Activated CD4-positive, alpha-beta memory T cell treated with anti-CD3 and anti-CD28 coated beads, Interleukin-2, amount 10 ng/mL, durations not matched to agents 7 days and 5 days (primary cell): ENCODE results near the gene POU3F1. TPM values are rescaled to one million over a fixed set of nuclear protein-coding genes. Genes with fewer than 3 reads are reported as not detected.
A peak's percentile ranks its signal among the peaks of the same experiment; 100 is the strongest.

ENCODE experiments used
- CTCF ChIA-PET: fragments of 350-600 bp; sonication (Branson Sonifier 250); formaldehyde crosslinking; loops from one replicate; lab custom pipeline; 2021; ENCODE audit warnings: antibody characterized with exemption, inconsistent platforms; lab: Charles Lee
- POLR2A ChIA-PET: fragments of 350-600 bp; sonication (Branson Sonifier 250); formaldehyde crosslinking; loops from one replicate; lab custom pipeline; 2021; ENCODE audit warnings: antibody characterized with exemption; lab: Charles Lee
- DNase-seq: peaks from one replicate; pipeline ENCODE4 v3.0.0-alpha.2; 2020
- H3K27ac Mint-ChIP-seq: one replicate; pipeline ENCODE4 v1.8.0; 2021; ENCODE audit warnings: mild to moderate bottlenecking, mixed read lengths
- H3K27me3 Mint-ChIP-seq: one replicate; pipeline ENCODE4 v1.8.0; 2021; ENCODE audit warnings: mixed read lengths
- H3K36me3 Mint-ChIP-seq: one replicate; pipeline ENCODE4 v1.8.0; 2021; ENCODE audit warnings: low read depth, mixed read lengths
- H3K4me1 Mint-ChIP-seq: one replicate; pipeline ENCODE4 v1.8.0; 2021; ENCODE audit warnings: mixed read lengths
- H3K4me3 Mint-ChIP-seq: one replicate; pipeline ENCODE4 v1.8.0; 2021; ENCODE audit warnings: mild to moderate bottlenecking, mixed read lengths
- H3K9me3 Mint-ChIP-seq: one replicate; pipeline ENCODE4 v1.8.0; 2021; ENCODE audit warnings: mixed read lengths
- total RNA-seq, 2 experiments: library from RNA; stranded (reverse); gene quantifications; one replicate each; pipeline ENCODE4 v1.2.3, GENCODE V29; 2021

POU3F1 gene
- total RNA-seq, 2 experiments from 2014 or later: not detected

DNA sequence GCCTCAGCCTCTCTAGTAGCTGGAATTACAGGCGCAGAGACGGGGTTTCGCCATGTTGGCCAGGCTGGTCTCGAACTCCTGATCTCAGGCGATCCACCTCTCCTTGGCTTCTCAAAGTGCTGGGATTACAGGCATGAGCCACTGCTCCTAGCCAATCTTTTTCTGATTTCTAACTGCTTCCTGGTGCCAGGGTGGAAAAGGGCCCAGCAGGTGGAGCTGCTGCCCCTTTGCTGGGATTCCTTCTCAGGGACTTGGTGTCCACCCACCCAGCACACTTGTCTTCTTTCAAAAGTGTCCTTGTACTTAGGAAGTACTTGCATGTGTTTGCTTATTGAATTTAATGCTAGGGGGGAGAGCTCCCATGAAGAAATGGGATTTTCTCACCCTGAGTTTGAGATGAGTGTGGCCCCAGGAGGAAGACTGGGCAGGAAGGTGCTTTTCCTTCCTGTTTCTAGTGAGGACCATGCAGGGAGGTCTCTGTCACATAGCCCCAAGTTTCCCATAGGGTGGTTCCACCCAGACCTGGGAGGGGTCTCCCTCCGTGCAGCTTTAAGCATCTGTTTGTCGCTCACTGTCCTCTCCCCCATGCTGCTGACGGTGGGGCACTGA, 19.9 kb downstream of the POU3F1 start:
- Mint-ChIP-seq H3K4me1 (peaks cover 55% of the 10 kb centered on the region), H3K27me3 (no peaks in the 10 kb centered on the region), H3K36me3 (peaks cover 23% of the 10 kb centered on the region), H3K27ac (no peak overlapping the region), H3K4me3 (no peak overlapping the region), H3K9me3 (no peaks in the 10 kb centered on the region)
- DNase-seq: peak; percentile 54
- POLR2A ChIA-PET: interaction anchor here (1.2 to 2.6 kb wide), 5 partner anchors 8 to 37 kb away, joined by 3 to 12 read pairs (median 5); partner anchors contain the start of genes POU3F1, SF3A3 and UTP11
- CTCF ChIA-PET: interaction anchor here (0.7 to 3.9 kb wide), 7 partner anchors 8 to 809 kb away, joined by 3 to 29 read pairs (median 3); no protein-coding TSS in a partner anchor

DNA sequence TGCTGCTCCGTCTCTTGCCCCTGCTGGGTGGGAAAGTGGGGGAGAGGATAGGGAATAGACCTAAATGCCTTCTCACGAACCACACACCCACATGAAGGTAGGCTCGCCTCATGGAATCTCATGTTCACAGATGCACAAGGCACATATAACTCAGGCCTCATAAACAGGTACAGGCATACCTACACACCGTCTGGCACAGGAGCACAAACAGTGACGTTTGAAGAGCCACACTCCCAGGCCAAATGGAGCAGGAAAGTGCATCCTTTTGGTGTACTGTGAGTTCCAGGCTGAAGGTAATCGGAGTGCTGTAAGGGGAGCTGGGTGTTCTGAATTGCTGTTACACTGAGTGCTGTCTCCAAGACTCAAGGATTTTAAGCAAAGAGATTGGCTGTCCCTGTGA, 20.9 kb downstream of the POU3F1 start:
- Mint-ChIP-seq H3K9me3 (no peaks in the 10 kb centered on the region), H3K36me3 (peaks cover 25% of the 10 kb centered on the region), H3K4me3 (no peak overlapping the region), H3K27me3 (no peaks in the 10 kb centered on the region), H3K27ac (no peak overlapping the region), H3K4me1 (peaks cover 47% of the 10 kb centered on the region)
- POLR2A ChIA-PET: interaction anchor here (1.4 to 2.6 kb wide), 3 partner anchors 9 to 21 kb away, joined by 5 to 12 read pairs (median 5); partner anchors contain the start of genes POU3F1 and UTP11
- CTCF ChIA-PET: interaction anchor here (0.9 to 1.5 kb wide), 3 partner anchors 8 to 85 kb away, joined by 3 to 4 read pairs (median 4); no protein-coding TSS in a partner anchor
- DNase-seq: no peak

DNA sequence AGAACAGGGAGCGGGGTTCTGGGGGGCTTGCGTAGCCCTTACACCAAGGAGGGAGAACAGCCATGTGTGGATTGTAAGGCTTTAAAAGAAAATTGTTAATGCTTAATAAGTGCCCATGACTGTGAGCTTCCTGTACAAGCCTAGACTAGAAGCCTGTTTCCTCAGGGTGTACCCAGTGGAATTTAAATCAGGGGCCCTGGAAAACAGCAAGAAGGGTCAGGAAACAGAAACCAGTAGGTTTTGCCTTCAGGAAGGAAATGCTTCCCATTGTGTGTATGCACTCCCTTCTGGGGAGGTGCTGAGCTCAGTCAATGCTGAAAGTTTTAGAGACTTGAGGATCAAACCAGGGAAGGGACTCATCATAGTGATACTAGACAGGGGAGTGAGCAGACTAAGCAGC, 21.4 kb downstream of the POU3F1 start:
- POLR2A ChIA-PET: interaction anchor here (0.8 to 2.6 kb wide), 3 partner anchors 9 to 16 kb away, joined by 3 to 12 read pairs (median 5); partner anchors contain the start of gene UTP11
- Mint-ChIP-seq H3K36me3 (peaks cover 29% of the 10 kb centered on the region), H3K27me3 (no peaks in the 10 kb centered on the region), H3K4me1 (peaks cover 44% of the 10 kb centered on the region), H3K4me3 (no peak overlapping the region), H3K9me3 (no peaks in the 10 kb centered on the region), H3K27ac (no peak overlapping the region)
- CTCF ChIA-PET: interaction anchor here (1.3 to 1.5 kb wide), 2 partner anchors 46 to 85 kb away, joined by 3 to 4 read pairs; no protein-coding TSS in a partner anchor
- DNase-seq: no peak

DNA sequence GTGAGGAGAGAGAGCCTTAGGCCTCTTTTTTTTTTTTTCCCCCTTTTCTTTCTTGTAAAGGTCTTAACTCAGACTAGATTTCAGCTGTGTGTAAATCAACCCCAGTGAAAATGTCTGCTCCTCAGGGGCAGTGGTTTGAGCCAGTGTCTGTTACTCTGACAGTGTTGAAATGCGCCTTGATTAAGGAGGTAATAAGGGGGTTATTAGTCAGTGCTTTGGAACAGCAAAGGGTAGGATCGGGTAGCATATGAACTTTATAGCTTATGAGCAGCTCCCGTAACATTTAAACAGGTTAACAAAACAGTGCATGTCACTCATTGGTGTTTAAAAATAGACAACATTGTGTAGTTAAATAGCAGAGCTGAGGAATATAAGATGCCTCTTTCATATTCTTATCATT, 23.8 kb downstream of the POU3F1 start:
- Mint-ChIP-seq H3K27ac (no peak overlapping the region), H3K4me3 (no peak overlapping the region), H3K4me1 (peaks cover 27% of the 10 kb centered on the region), H3K27me3 (no peaks in the 10 kb centered on the region), H3K9me3 (no peaks in the 10 kb centered on the region), H3K36me3 (peaks cover 44% of the 10 kb centered on the region)
- ChIA-PET CTCF (interaction anchor here (0.8 kb wide), 1 partner anchor 9 kb away, joined by 3 read pairs; no protein-coding TSS in a partner anchor), POLR2A (no interaction called here)
- no peak for DNase-seq

DNA sequence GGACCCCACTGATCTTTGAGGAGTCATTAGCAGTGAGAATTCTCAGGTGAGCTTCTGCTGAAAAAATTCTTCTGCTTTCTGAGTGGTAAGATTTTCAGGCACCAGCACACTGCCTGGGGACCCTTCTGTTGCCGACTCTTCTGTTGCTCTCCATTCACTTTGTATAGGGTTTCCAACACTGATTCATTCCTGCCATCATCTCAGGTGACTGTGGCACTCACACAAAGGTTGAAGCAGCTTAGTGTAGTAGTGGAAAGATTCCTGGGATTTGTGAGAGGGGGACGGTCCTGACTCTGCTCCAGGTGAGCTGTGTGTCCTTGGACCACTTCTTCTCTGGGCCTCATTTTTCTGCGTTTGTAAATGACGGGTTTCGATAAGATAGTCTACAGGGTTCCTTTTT, 24.6 kb downstream of the POU3F1 start:
- H3K4me3 Mint-ChIP-seq: no peak overlapping the region
- no peak for DNase-seq
- peaks cover 18% of the 10 kb centered on the region for H3K4me1 Mint-ChIP-seq
- no peaks in the 10 kb centered on the region for H3K9me3 Mint-ChIP-seq
- ChIA-PET CTCF (no interaction called here), POLR2A (no interaction called here)
- H3K27me3 Mint-ChIP-seq: no peaks in the 10 kb centered on the region
- no peak overlapping the region for H3K27ac Mint-ChIP-seq
- H3K36me3 Mint-ChIP-seq: peaks cover 47% of the 10 kb centered on the region

DNA sequence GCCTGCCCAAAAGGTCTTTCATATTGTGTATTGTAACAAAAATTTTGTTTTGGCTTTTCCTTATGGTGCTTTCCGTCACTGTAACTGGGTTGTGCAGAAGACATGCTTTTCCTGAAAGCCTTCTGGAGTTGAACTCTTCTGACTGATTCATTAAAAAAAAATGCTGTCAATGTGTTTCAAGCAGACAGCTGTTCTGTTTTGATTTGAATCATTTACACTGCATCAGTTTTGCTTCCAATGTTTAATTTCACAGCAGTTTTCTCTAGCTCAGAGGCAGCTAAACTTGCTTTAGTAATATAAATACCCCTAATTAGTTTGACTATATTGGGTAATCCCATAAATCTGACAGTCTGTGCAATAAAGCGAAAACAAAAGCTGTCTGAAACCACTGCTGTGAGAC, 26.2 kb downstream of the POU3F1 start:
- H3K4me3 Mint-ChIP-seq: no peak overlapping the region
- H3K36me3 Mint-ChIP-seq: peaks cover 55% of the 10 kb centered on the region
- H3K4me1 Mint-ChIP-seq: peaks cover 14% of the 10 kb centered on the region
- POLR2A ChIA-PET: interaction anchor here (1.2 kb wide), 1 partner anchor 10 kb away, joined by 3 read pairs; no protein-coding TSS in a partner anchor
- H3K9me3 Mint-ChIP-seq: no peaks in the 10 kb centered on the region
- no peak for DNase-seq
- H3K27ac Mint-ChIP-seq: no peak overlapping the region
- CTCF ChIA-PET: interaction anchor here (0.8 to 6.0 kb wide), 4 partner anchors 11 to 214 kb away, joined by 6 to 39 read pairs (median 9); partner anchors contain the start of genes C1orf122 and SF3A3
- no peaks in the 10 kb centered on the region for H3K27me3 Mint-ChIP-seq

DNA sequence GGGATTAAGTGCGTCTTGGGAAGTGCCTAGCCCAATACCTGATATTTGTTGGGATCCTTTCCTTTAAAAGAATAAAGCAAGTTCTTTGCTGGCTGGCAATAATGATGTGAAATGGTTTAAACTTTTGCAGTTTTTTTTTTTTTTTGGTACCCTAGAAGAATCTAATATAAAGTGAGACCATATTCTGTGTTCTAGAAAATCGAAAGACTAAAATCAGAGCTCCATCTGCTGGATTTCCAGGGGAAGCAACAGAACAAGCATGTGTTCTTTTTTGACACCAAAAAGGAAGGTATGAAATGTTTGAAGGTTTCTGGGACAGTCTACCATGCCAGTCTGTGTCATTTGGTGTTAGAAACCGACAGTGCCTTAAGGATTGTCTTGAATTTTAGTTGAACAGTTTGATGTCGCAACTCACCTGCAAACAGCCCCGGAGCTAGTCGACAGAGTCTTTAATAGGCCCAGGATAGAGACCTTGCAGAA, 27.7 kb downstream of the POU3F1 start:
- ChIA-PET CTCF (interaction anchor here (0.6 to 6.0 kb wide), 12 partner anchors 9 to 1333 kb away, joined by 3 to 39 read pairs (median 6); partner anchors contain the start of genes MTF1 and SF3A3), POLR2A (interaction anchor here (0.6 to 1.8 kb wide), 4 partner anchors 9 to 48 kb away, joined by 3 to 9 read pairs (median 4); no protein-coding TSS in a partner anchor)
- H3K9me3 Mint-ChIP-seq: no peaks in the 10 kb centered on the region
- no peaks in the 10 kb centered on the region for H3K27me3 Mint-ChIP-seq
- no peak for DNase-seq
- H3K4me1 Mint-ChIP-seq: peaks cover 24% of the 10 kb centered on the region
- no peak overlapping the region for H3K27ac Mint-ChIP-seq
- peaks cover 53% of the 10 kb centered on the region for H3K36me3 Mint-ChIP-seq
- H3K4me3 Mint-ChIP-seq: no peak overlapping the region

DNA sequence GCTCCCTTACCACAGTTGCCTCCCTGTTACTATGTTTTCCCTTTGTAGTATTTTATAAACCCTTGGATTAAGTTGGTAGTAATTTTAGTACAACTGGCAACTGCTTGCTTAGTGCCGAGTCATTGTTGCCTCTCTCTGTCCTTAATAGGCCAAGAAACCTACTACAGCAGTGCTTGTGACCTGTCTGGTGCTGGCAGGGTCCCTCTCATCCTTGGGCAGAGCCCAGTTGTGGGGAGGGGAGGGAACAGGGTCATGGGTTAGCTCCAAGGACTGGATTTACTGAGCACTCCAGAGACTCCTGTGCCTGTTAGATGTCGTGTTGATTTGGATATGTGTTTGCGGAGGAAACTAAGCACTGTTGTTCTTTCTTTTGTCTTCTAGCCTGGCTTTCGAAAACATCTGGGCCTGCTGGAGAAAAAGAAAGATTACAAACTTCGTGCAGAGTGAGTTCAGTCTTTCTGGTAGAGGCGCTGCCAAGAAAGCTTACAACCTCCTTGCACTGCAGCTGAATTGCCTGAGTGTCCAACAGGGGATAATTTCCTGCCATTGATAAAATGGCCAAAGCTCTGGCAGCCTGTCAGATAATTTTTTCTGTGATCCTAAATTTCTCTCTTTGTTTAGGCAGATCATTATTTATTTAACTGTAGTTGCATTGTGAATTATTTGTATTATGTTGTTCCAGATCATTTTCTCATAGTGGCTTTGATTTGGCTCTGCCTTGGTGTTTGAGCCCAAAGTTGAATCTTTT, 30.4 kb downstream of the POU3F1 start:
- peaks cover 47% of the 10 kb centered on the region for H3K4me1 Mint-ChIP-seq
- CTCF ChIA-PET: interaction anchor here (6.0 kb wide), 1 partner anchor 26 kb away, joined by 39 read pairs; the partner anchor contains the start of gene SF3A3
- no peak overlapping the region for H3K4me3 Mint-ChIP-seq
- H3K9me3 Mint-ChIP-seq: no peaks in the 10 kb centered on the region
- no peaks in the 10 kb centered on the region for H3K27me3 Mint-ChIP-seq
- peak overlapping the region; percentile 15 for H3K27ac Mint-ChIP-seq
- POLR2A ChIA-PET: interaction anchor here (1.6 to 1.7 kb wide), 2 partner anchors 9 to 12 kb away, joined by 3 to 5 read pairs; no protein-coding TSS in a partner anchor
- no peak for DNase-seq
- H3K36me3 Mint-ChIP-seq: peaks cover 46% of the 10 kb centered on the region

DNA sequence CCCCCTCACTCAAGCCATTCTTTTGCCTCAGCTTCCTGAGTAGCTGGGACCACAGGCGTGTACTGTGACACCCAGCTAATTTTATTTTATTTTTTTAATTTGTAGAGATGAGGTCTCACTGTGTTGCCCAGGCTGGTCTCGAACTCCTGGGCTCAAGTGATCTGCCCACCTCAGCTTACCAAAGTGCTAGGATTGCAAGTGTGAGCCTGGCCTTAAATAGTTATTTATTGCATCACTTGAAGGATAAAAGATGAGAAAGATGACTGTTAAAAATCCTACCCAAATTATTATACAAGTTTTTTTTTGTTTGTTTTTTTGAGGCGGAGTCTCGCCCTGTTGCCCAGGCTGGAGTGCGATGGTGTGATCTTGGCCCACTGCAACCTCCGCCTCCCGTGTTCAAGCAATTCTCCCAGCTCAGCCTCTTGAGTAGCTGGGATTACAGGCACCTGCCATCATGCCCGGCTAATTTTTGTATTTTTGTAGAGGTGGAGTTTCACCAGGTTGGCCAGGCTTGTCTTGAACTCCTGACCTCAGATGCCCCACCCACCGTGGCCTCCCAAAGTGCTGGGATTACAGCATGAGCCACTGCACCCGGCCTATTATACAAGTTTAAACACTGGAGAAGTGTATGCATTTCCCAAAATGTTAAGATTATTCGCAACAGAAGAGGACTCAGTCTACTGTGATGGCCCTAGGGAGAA, 31.7 kb downstream of the POU3F1 start:
- CTCF ChIA-PET: interaction anchor here (0.8 to 6.0 kb wide), 5 partner anchors 8 to 120 kb away, joined by 3 to 39 read pairs (median 3); partner anchors contain the start of gene SF3A3
- POLR2A ChIA-PET: interaction anchor here (4.4 kb wide), 1 partner anchor 25 kb away, joined by 28 read pairs; the partner anchor contains the start of gene SF3A3
- H3K27ac Mint-ChIP-seq: no peak overlapping the region
- no peaks in the 10 kb centered on the region for H3K27me3 Mint-ChIP-seq
- peaks cover 54% of the 10 kb centered on the region for H3K4me1 Mint-ChIP-seq
- H3K9me3 Mint-ChIP-seq: no peaks in the 10 kb centered on the region
- no peak overlapping the region for H3K4me3 Mint-ChIP-seq
- no peak for DNase-seq
- H3K36me3 Mint-ChIP-seq: peaks cover 39% of the 10 kb centered on the region

DNA sequence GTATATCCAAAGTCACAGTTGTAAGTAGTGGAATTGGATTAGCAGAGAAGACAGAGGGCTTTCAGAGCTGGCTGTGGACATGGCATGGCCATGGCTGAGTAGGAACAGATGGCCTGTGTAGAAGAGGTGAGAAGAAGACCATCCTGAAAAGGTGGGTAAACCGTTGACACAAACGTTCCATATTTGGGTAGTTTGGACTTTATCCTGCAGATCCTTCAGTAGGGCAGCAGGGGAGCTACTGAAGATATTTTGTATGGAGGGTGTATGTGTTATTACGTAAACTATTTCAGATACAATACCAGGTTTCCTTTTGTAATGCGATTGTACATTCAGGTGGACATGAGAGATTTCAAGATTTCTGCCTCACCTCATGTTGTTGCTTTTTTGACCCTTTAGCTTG, 32.4 kb downstream of the POU3F1 start:
- Mint-ChIP-seq H3K4me1 (peaks cover 61% of the 10 kb centered on the region), H3K27me3 (no peaks in the 10 kb centered on the region), H3K4me3 (no peak overlapping the region), H3K36me3 (peaks cover 35% of the 10 kb centered on the region), H3K27ac (no peak overlapping the region), H3K9me3 (no peaks in the 10 kb centered on the region)
- ChIA-PET CTCF (interaction anchor here (0.8 to 4.4 kb wide), 4 partner anchors 9 to 119 kb away, joined by 3 to 35 read pairs (median 3); partner anchors contain the start of gene SF3A3), POLR2A (interaction anchor here (1.4 to 4.4 kb wide), 3 partner anchors 12 to 28 kb away, joined by 4 to 28 read pairs (median 12); partner anchors contain the start of gene SF3A3)
- DNase-seq: no peak

DNA sequence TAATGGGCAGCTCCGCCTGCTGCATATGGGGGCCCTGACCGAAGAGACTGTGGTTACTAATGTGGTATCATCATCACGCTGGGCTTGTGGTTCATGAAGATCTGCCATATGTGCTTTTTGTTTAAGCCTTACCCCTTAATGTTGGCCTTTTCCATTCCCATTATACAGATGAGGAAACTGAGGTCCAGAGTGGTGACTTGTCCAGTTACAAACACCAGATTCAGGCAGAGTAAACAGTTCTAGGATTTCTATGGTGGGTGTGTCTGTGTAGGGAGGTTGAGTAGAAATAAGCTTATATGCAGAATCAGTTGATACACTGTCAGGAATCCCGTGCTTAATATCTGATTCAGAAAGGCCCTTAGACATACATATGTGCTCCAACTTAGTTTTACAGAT, 33.4 kb downstream of the POU3F1 start:
- POLR2A ChIA-PET: interaction anchor here (0.6 to 4.4 kb wide), 13 partner anchors 10 to 322 kb away, joined by 3 to 28 read pairs (median 4); partner anchors contain the start of genes MTF1 and SF3A3
- Mint-ChIP-seq H3K4me1 (peaks cover 62% of the 10 kb centered on the region), H3K27ac (peak overlapping the region; percentile 95), H3K36me3 (peaks cover 26% of the 10 kb centered on the region), H3K27me3 (no peaks in the 10 kb centered on the region), H3K9me3 (no peaks in the 10 kb centered on the region), H3K4me3 (peak overlapping the region; percentile 98)
- CTCF ChIA-PET: interaction anchor here (0.8 to 4.4 kb wide), 5 partner anchors 10 to 153 kb away, joined by 3 to 35 read pairs (median 8); partner anchors contain the start of gene SF3A3
- no peak for DNase-seq
